Measurements from ENCODE around the gene SUFU.

- TF ChIP-seq GATA2 (IDR thresholded peaks at IDR 0.05; ENCODE audit: low read depth, low read length) (no peak), GATA3 (IDR thresholded peaks at IDR 0.05; ENCODE audit: low read depth, low read length) (no peak)
Measured at GRCh38 chr10:102595897-102596296, 92.1 kb downstream of the SUFU start.

Data from SH-SY5Y (cell line).